Hepatocyte (in vitro differentiated cells): Measurements from ENCODE around the gene ARHGAP35.
"Not testable (repeated sequence)": the region's sequence is repeated elsewhere in the genome, so short reads cannot be mapped to it uniquely, and the experiment has no call there.

Experiments used
- EZH2 ChIP-seq: fragments of 200-600 bp; sonication (generic); IDR thresholded peaks from 2 replicates; pipeline ENCODE4 v1.6.1; 2016; ENCODE audit warnings: antibody characterized with exemption, mild to moderate bottlenecking, borderline replicate concordance
- EZH2phosphoT487 ChIP-seq: fragments of 200-600 bp; sonication (generic); IDR thresholded peaks from one replicate; pipeline ENCODE4 v1.6.1; 2018; ENCODE audit warnings: antibody characterized with exemption, mild to moderate bottlenecking, low read depth, moderate library complexity; ENCODE audit not compliant: unreplicated experiment, severe bottlenecking

DNA sequence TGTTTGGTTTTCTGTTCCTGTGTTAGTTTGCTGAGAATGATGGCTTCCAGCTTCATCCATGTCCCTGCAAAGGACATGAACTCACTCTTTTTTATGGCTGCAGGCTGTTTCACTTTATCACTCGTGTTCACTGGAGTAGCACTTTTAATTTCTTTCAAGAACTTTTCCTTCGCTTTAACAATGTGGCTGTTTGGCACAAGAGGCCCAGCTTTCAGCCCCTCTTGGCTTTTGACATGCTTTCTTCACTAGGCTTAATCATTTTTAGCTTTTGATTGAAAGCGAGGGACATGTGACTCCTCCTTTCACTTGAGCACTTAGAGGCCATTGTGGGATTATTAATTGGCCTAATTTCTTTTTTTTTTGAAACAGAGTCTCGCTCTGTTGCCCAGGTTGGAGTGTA, 22.0 kb downstream of the ARHGAP35 start:
- TF ChIP-seq EZH2, EZH2phosphoT487: not testable (repeated sequence)
